ENCODE results near the gene KLHDC4. TPM values are rescaled to one million over a fixed set of nuclear protein-coding genes. Genes with fewer than 3 reads are reported as not detected.

KLHDC4 gene
- total and polyA plus RNA-seq, 10 of the 15 experiments (the other 5 are each of a cell fraction or from before 2014, with no cell fraction given) = 0.80 to 62.1 (median 32.8) TPM

GRCh38 chr16:87700406-87701077 is 65.2 kb downstream of the KLHDC4 start:
- Histone ChIP-seq H3K4me2 (ENCODE audit: control insufficient read depth, insufficient read depth) (no peak overlapping the region), H3K79me2 (ENCODE audit: control insufficient read depth, insufficient read depth, low read length) (no peaks in the 10 kb centered on the region), H3K27me3 (replicated peaks in 1 of 2; ENCODE audit: control insufficient read depth in 2 of 2, insufficient read depth in 2 of 2, low read length in 1 of 2) (no peaks in the 10 kb centered on the region), H2AFZ (ENCODE audit: control insufficient read depth, low read depth, low read length) (no peak overlapping the region), H3K9me3 (replicated peaks; ENCODE audit: control insufficient read depth, insufficient read depth, low read length) (no peaks in the 10 kb centered on the region), H3K4me3 (no peak overlapping the region), H3K36me3 (ENCODE audit: control insufficient read depth in 2 of 2, insufficient read depth in 2 of 2, low read length in 1 of 2) (peaks cover 10 to 15% of the 10 kb centered on the region in 2 experiments; a peak in 3 of 4 replicates), H3K4me1 (ENCODE audit: control insufficient read depth, insufficient read depth, low read length) (peaks cover 46% of the 10 kb centered on the region), H3K9ac (ENCODE audit: control insufficient read depth, insufficient read depth, low read length) (no peak overlapping the region), H4K20me1 (ENCODE audit: control insufficient read depth, insufficient read depth) (no peaks in the 10 kb centered on the region), H3K27ac (ENCODE audit: control insufficient read depth, insufficient read depth) (no peak overlapping the region)
- CTCF ChIA-PET = interaction anchor here (1.2 kb wide), 1 partner anchor 69 kb away, joined by 6 read pairs; no protein-coding TSS in a partner anchor
- POLR2A ChIA-PET = no interaction called here
- RAD21 ChIA-PET (ENCODE audit: unreplicated experiment) = no interaction called here
- FAIRE-seq (no peak), ATAC-seq (no peak), DNase-seq (ENCODE audit: low read depth, low spot score) (no peak)
- intact Hi-C loops (cut with micrococcal nuclease; ENCODE audit: unreplicated experiment) = loop anchor here (5.0 kb wide), 1 partner anchor 67 kb away; the partner anchor contains the start of gene KLHDC4
- WGBS (ENCODE audit: insufficient coverage, insufficient replicate concordance, low lambda C conversion rate, missing lambda C conversion rate) = 88% methylated on average over 11 of the region's 19 CpGs
- in situ Hi-C loops (cut with MboI) = no loop called here
- no TSS peak for BruUV-seq (replicated peaks)
- SMC1A ChIA-PET (ENCODE audit: uncharacterized antibody, unreplicated experiment) = no interaction called here
- TF ChIP-seq LARP7 (IDR thresholded peaks at IDR 0.05) = no peak
- TF ChIP-seq SMC3 (IDR thresholded peaks at IDR 0.05; ENCODE audit: borderline replicate concordance, low read length) = no peak
- TF ChIP-seq CBX3 (IDR thresholded peaks at IDR 0.05; ENCODE audit: borderline replicate concordance, low read depth) = no peak
- no peak for TF ChIP-seq CREB1 (IDR thresholded peaks at IDR 0.05; ENCODE audit: low read depth)
- no peak for TF ChIP-seq ATF2 (IDR thresholded peaks at IDR 0.05; ENCODE audit: low read length)
- no peak for TF ChIP-seq PBX3 (IDR thresholded peaks at IDR 0.05; ENCODE audit: insufficient replicate concordance, low read depth, low read length)
- TF ChIP-seq ESRRA (IDR thresholded peaks at IDR 0.05; ENCODE audit: low read length) = no peak
- no peak for TF ChIP-seq EGR1 (IDR thresholded peaks at IDR 0.05; ENCODE audit: borderline replicate concordance in 1 of 2, low read depth in 2 of 2, low read length in 2 of 2)
- no peak for TF ChIP-seq ELK1 (IDR thresholded peaks at IDR 0.05; ENCODE audit: low read depth, low read length)
- no peak for TF ChIP-seq ZNF24 (IDR thresholded peaks at IDR 0.05)
- no peak for TF ChIP-seq RAD51 (IDR thresholded peaks at IDR 0.05)
- no peak for TF ChIP-seq CEBPZ (IDR thresholded peaks at IDR 0.05; ENCODE audit: low read depth, low read length)
- no peak for TF ChIP-seq MLLT1 (IDR thresholded peaks at IDR 0.05)
- no peak for TF ChIP-seq ZNF217 (IDR thresholded peaks at IDR 0.05)

All from GM12878 (cell line).